Placental pericyte (primary cell): ENCODE results near the gene KAZN. TPM values are rescaled to one million over a fixed set of nuclear protein-coding genes. Genes with fewer than 3 reads are reported as not detected.

Experiments used
- total RNA-seq: library from RNA; depleted of rRNA; stranded (reverse); fragments of >200 nt; gene quantifications from 2 replicates; pipeline ENCODE4 v1.2.3, GENCODE V29; 2012

Gene KAZN
- 2.2 and 3.4 TPM in 2 replicates for total RNA-seq

GRCh38 chr1:14598498-14599182 lies at the start of gene KAZN:
KAZN (plus strand) TSS chr1:14598685.

GRCh38 chr1:15153184-15153841 lies 554.8 kb downstream of the KAZN start, which contains the start of gene TMEM51:
TMEM51 (plus strand) TSS chr1:15153747; CDS start chr1:15215088, 61,341 bp downstream.

